AG09319 (cell line): ENCODE measurements around the gene TOP3B.

Experiments
- DNase-seq: peaks from one replicate; pipeline ENCODE4 v3.0.0-alpha.2; 2010; ENCODE audit warnings: low read depth; ENCODE audit errors: extremely low read depth
- CTCF ChIP-seq: IDR thresholded peaks from 2 replicates; pipeline ENCODE4 v1.5.1; 2011; ENCODE audit warnings: low read depth, mild to moderate bottlenecking, inconsistent platforms, low read length, moderate library complexity

The TOP3B gene

DNA sequence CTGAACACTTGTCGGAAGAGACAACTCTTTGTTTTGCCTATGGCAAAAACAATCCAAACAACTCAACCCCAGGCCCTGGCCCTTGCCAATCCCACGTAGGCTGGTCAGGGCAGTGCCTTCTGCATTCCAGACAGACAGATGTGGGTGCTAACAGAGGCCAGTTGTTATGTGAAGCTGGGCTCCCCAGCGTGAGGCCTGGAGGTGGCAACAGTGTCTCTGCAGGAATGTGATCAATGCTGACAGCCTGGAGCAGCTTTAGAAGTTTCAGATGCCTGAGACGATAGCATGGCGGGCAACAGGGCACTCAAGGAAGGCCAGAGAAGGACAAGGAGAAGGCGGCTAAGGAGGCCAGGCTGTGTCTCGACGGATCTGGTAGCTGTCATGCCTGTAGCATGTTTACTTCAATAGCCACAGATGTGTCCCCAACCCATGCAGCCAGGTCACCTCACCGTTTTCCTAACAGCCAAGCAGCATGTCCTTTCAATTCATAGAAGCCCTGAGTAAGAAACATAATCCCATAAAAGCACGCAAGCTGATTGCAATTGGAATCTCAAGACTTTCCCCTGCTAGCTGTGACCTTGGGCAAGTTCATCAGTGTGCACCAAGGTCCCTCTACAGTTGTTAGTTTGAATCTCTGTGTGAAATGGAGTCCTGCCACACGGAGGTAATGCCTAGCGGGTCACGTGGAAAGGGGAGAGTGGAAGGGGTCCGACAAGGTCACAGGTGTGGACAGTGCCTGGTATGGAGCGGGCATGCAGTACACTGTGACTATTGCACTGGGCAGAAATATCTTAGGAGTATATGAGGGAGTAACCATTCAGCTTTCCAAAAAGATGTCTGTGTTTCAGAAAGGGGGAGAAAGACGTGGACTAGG lies 15.7 kb downstream of the TOP3B start:
- no peak for TF ChIP-seq CTCF
- no peak for DNase-seq

- DNase-seq: no peak
- TF ChIP-seq CTCF: no peak
Observed at GRCh38 chr22:21965762-21966288, 16.8 kb downstream of the TOP3B start.

GRCh38 chr22:21964918-21965484 lies 17.6 kb downstream of the TOP3B start:
- TF ChIP-seq CTCF: no peak
- DNase-seq: no peak

- TF ChIP-seq CTCF: no peak
- DNase-seq: no peak
Observed at GRCh38 chr22:21964234-21964633, 18.4 kb downstream of the TOP3B start.

DNA sequence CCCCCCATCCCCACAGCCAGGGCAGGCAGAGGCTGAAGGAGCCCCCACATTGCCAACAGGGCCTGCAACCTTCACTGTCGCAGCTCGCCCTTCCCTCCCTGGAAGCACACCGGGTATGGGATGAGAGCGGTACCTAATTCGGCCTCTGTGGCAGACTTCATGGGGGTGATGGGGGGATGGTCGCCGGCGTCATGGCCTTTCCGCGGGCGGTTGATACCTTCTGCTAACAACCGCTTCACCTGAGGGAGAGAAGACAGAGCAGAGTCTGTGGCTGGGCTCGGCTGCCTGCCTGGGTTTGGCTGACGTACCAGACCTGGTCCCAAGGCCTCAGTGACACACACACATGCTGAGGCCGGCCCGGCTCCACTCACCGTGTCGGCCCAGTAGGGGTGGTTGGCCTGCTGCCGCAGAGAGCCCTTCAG lies 18.8 kb downstream of the TOP3B start:
- no peak for TF ChIP-seq CTCF
- no peak for DNase-seq

- no peak for DNase-seq
- TF ChIP-seq CTCF: no peak
Observed at GRCh38 chr22:21963286-21963685, 19.3 kb downstream of the TOP3B start.

GRCh38 chr22:21962655-21962949 lies 20.0 kb downstream of the TOP3B start:
- TF ChIP-seq CTCF: no peak
- DNase-seq: no peak
